Hematopoietic multipotent progenitor cell treated with erythropoietin and hydrocortisone succinate and interleukin-3 and kit ligand, for 17 days (in vitro differentiated cells): Measurements from ENCODE around the gene COL4A2.

Experiments
- DNase-seq: peaks from one replicate; pipeline ENCODE4 v3.0.0-alpha.2; 2015; ENCODE audit warnings: low spot score

COL4A2 gene

GRCh38 chr13:110402299-110403069 is 95.4 kb downstream of the COL4A2 start:
- no peak for DNase-seq

GRCh38 chr13:110403315-110403714 is 96.2 kb downstream of the COL4A2 start:
- DNase-seq, result no peak

- no peak for DNase-seq
Measured at GRCh38 chr13:110403721-110404120, 96.6 kb downstream of the COL4A2 start.

GRCh38 chr13:110404321-110404720 is 97.2 kb downstream of the COL4A2 start:
- DNase-seq, result no peak

GRCh38 chr13:110405597-110406450 is 98.7 kb downstream of the COL4A2 start:
- DNase-seq, result no peak

- no peak for DNase-seq
Measured at GRCh38 chr13:110407021-110407420, 99.9 kb downstream of the COL4A2 start.

GRCh38 chr13:110407531-110407930 is 100.4 kb downstream of the COL4A2 start:
- no peak for DNase-seq

GRCh38 chr13:110408286-110408685 is 101.2 kb downstream of the COL4A2 start:
- DNase-seq, result no peak

GRCh38 chr13:110409581-110409992 is 102.5 kb downstream of the COL4A2 start:
- no peak for DNase-seq

- no peak for DNase-seq
Measured at GRCh38 chr13:110410000-110410399, 102.9 kb downstream of the COL4A2 start.

- no peak for DNase-seq
Measured at GRCh38 chr13:110410936-110411687, 104.0 kb downstream of the COL4A2 start.

GRCh38 chr13:110411688-110412059 is 104.6 kb downstream of the COL4A2 start:
- no peak for DNase-seq

- DNase-seq, result peak; percentile 44
Measured at GRCh38 chr13:110412132-110412914, 105.2 kb downstream of the COL4A2 start.

GRCh38 chr13:110413016-110413675 is 106.1 kb downstream of the COL4A2 start:
- no peak for DNase-seq

- no peak for DNase-seq
Measured at GRCh38 chr13:110413676-110414040, 106.6 kb downstream of the COL4A2 start.

- DNase-seq, result no peak
Measured at GRCh38 chr13:110414283-110414682, 107.2 kb downstream of the COL4A2 start.

GRCh38 chr13:110414931-110415330 is 107.8 kb downstream of the COL4A2 start:
- DNase-seq, result peak; percentile 9

- no peak for DNase-seq
Measured at GRCh38 chr13:110415669-110416068, 108.6 kb downstream of the COL4A2 start.

- no peak for DNase-seq
Measured at GRCh38 chr13:110416131-110417025, 109.3 kb downstream of the COL4A2 start.

- no peak for DNase-seq
Measured at GRCh38 chr13:110418944-110419343, 111.9 kb downstream of the COL4A2 start.
